ENCODE data around the gene PHB1. TPM values are rescaled to one million over a fixed set of nuclear protein-coding genes. Genes with fewer than 3 reads are reported as not detected.

The PHB1 gene
- total and polyA plus RNA-seq, 2 of the 8 experiments (the other 6 are each of a cell fraction or from before 2014, with no cell fraction given), result 386 to 597 TPM

DNA sequence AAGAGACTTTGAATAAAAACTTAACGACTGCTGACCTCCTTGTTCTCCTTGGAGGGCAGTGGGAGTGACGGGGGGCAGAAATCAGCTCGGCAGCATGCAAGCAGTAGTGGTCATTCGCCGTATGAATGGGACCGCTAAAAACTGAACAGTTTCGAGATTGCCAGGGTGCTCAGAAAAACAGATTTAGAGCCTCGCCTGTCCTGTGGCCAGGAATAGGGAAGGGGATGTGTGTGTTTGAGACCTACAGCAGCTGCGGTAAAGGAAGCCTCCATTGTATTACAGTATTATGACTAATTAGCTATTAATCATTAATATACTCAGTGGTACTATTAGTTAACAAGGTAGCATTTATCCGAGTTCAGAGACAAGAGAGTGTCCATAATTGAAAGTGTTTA lies 52.0 kb downstream of the PHB1 start (continued):
- TF ChIP-seq GTF2F1 (IDR thresholded peaks at IDR 0.05; ENCODE audit: borderline replicate concordance, low read depth, low read length) (no peak), CBX8 (IDR thresholded peaks at IDR 0.05; ENCODE audit: borderline replicate concordance, low read depth, low read length) (no peak), POLR2AphosphoS5 (IDR thresholded peaks at IDR 0.05; ENCODE audit: low read depth, low read length) (no peak), NANOG (IDR thresholded peaks at IDR 0.05; ENCODE audit: insufficient read depth, low read depth, low read length, poor library complexity, severe bottlenecking) (no peak)
- TF ChIP-seq, protein P1, sequence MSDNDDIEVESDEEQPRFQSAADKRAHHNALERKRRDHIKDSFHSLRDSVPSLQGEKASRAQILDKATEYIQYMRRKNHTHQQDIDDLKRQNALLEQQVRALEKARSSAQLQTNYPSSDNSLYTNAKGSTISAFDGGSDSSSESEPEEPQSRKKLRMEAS (IDR thresholded peaks at IDR 0.05), result no peak
